ENCODE results near the gene SIGLEC1. TPM values are rescaled to one million over a fixed set of nuclear protein-coding genes. Genes with fewer than 3 reads are reported as not detected.
A peak's percentile ranks its signal among the peaks of the same experiment; 100 is the strongest.

SIGLEC1 gene
- total RNA-seq, 1 donor from 2014 or later, result 2.2 TPM

- DNase-seq, result peak; percentile 86
Measured at GRCh38 chr20:3698591-3699001, 13.8 kb downstream of the SIGLEC1 start.

GRCh38 chr20:3697588-3698305 lies 14.7 kb downstream of the SIGLEC1 start:
- DNase-seq, result peak; percentile 43

GRCh38 chr20:3696745-3697587 lies 15.4 kb downstream of the SIGLEC1 start:
- DNase-seq, result no peak

DNA sequence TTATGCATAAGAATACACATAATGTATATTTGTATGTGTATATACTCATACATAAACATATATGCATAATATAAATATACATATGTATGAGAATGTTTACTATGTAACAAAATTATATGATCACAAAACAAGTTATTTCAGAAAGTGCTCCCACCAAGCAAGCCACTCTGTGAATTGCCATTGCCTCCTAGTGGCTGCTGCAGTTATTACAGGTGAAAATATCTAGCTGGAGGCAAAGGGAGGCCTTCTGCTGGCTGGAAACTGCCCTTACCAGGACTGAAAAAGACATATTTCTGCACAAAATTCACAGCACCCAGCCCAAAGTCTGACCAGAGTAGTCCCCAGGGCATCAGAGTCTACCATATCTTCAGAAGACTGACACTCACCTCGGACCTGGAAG lies 16.2 kb downstream of the SIGLEC1 start:
- DNase-seq, result no peak

- DNase-seq, result no peak
Measured at GRCh38 chr20:3694864-3695263, 17.5 kb downstream of the SIGLEC1 start.

- no peak for DNase-seq
Measured at GRCh38 chr20:3693376-3693775, 19.0 kb downstream of the SIGLEC1 start.

DNA sequence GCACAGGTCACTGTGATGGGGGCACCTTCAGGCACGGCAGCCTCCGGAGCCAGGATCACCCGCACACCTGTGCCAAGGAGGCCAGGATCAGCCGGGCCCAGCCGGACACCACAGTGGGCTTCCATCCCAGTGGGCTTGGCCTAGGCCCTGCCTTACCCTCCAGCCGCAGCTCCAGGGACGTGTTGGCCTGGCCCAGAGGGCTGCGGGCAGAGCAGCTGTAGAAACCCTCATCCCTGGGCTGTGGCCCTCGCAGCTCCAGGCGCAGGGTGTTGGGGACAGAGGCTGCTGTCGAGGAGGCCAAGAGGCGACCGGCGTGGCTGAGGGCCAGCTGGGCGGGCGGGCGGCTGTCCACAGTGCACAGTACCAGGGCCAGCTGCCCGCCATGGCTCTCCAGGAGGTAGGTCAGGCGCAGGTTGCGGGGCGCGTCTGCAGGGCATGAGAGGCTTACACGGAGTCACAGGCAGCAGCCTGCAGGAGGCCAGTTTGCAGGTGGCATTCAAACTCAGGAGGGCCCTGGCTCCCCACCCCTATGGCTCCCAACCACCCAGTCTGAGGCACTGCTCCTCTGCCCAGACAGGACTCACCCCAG lies 19.6 kb downstream of the SIGLEC1 start:
- no peak for DNase-seq

GRCh38 chr20:3691897-3692296 lies 20.5 kb downstream of the SIGLEC1 start:
- no peak for DNase-seq

DNA sequence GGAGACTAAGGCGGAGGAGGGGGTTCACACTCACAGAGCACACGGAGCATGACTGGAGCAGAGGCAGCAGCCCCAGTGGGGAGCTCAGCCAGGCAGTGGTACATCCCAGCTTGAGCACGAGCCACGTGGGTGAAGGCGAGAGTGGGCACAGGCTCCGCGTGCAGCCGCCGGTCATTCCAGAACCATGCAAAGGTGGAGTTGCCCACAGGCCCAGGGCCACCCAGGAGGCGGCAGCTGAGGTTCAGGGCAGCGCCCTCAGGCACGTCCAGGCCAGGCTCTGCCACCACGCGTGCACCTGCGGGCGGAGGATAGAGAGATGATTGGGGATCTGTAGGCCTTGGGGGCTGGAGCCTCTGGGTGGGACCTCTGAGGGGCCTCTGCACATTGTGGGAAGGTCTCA lies 21.1 kb downstream of the SIGLEC1 start:
- DNase-seq, result no peak

DNA sequence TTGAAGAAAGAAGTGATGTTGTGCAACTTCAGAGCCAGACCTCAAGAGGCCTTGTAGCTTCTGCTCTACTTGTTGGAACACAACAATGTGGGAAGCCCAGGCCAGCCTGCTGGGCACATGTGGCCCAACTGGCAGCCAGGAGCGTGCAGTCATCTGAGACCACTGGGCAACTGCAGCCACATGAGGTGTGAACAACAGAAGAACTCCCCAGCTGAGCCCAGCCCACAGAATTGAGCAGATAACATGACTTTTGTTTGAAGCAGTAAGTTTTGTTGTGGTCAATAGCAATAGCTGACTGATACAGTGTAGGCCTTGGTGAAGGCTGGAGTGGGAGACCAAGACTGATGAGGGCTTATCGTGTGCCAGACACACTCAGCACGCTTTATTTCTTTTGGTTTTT lies 22.0 kb downstream of the SIGLEC1 start:
- DNase-seq, result no peak

DNA sequence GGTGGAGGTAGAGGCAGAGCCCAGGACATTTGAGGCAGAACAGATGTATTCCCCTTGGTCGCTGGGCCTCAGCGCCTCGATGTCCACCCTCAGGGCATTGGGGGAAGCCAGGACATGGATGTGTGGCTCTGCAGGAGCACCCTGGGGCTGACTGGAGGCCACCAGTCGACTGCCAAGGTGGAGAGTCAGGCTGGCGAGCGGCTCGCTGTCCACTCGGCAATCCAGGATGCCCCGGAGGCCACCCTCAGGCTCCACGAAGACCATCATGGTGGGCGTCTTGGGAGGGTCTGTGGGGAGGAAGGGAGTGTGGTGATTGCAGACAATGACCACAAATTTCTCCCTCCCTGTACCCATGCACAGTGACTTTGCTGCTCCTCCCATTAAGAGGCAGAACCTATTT lies 22.4 kb downstream of the SIGLEC1 start:
- no peak for DNase-seq

- DNase-seq, result peak; percentile 76
Measured at GRCh38 chr20:3687655-3688054, 24.7 kb downstream of the SIGLEC1 start.

DNA sequence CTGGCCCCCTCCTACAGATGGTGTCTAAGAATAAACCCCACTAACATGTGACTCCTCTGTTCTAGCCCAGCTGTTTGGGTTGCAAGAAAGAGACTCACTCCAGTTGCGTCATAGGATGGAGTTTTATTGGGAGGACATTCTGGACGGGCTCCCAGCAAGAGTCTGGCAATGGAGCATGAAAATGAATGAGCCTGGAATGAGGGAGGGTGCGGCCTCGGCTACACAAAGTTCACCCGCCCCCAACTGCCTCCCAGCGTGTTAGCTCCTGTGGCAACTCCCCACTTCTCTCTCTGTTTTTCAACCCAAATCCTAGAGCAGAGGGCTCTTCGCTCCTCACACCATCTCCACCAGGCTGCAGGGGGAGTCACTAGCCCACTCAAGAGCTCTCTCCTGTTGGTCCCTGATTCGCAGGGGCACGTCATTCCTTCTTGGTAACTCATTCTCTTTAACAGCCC lies 25.5 kb downstream of the SIGLEC1 start:
- DNase-seq, result peak; percentile 97

DNA sequence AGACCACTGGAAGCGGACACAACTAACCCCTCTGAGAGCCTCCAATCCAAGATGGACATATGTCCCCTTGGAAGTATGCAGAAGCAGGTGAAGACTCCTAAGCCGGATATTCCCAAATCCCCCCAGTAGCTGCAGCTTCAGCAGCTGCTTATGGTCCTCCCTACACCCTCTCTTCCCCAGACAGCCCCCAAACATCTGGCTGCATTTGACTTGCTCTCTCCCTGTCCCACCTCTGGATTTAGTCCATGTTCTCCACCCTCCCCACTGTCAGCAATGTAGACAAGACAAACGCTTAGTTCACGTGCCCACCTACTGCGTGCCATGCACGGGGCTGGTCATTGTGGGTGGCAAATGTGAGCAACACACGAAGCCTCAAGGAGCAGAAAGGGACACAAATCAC lies 26.0 kb downstream of the SIGLEC1 start:
- DNase-seq, result peak; percentile 69

- DNase-seq, result no peak
Measured at GRCh38 chr20:3685341-3685740, 27.1 kb downstream of the SIGLEC1 start.

DNA sequence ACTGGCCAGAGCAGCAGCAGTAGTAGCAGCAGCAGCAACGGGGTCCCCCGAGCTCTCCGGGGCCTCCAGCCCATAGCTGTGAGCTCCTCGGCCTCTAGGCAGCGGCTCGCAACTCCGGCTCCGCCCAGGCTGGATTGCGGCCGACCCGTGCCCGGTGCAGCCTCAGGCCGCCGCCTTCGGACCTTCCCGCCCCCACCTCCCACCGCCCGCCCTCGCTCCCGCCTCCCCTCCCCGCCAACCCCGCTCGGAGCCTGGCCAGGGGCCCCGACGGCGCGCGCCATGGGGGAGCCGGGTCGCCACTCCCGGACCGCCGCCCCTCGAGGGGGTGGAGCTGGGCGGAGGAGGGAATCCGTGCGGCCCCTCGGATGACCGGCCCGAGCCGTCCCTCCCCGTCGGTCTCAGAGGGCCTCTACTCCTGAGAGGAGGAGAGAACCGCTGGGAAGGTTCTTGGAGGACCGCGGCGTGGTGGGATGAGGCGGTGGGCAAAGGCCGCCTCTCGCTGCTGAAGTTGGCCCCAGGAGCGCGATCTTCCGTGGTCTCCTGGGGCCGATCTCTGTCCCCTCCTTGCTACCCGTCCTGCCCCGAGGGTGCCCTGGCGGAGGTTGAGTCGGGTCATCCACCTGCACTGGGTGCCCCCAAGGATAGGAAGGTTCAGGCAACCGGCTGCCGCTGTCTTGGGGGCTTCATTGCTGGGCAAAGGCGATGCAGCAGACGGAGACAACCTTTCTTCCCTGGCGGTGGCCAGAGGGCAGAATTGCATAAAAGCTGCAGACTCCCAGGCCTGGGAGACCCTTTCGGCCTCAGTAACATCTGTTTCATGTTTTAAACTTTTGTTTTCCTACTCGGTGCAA lies 30.2 kb downstream of the SIGLEC1 start, which contains the start of gene ADAM33:
TSS of gene ADAM33 (minus strand) at position 80 of the 851 bp plus-strand sequence. CDS start at position 74, 6 bp downstream.
- peak; percentile 54 for DNase-seq

DNA sequence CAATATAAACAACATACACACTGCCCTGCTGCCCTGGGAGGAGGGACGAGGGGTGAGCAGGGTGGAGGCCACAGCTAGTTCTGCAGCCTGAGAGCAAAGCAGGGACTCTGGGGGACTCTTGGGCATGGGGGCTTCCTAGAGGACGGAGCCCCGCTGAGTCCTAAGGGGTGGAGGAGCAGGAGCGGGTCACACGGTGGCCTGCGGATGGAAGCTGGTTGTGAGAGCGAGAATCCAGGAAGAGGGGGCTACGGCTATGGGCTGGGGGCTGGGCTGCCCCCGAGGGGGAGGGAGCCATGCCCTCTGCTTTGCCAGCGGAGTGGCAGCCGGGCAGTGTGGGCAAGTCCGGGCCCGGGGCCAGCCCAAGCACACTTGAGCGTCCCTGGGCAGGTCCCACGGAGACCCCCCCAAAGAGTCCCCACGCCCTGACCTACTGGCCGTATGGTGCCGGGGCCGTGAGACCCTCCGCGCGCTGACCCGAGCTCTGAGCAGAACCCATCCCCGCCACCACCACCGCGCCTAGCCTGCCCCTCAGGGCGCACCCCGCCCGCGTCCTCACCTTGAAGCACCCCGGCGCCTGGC lies 31.0 kb downstream of the SIGLEC1 start:
- DNase-seq, result no peak

DNA sequence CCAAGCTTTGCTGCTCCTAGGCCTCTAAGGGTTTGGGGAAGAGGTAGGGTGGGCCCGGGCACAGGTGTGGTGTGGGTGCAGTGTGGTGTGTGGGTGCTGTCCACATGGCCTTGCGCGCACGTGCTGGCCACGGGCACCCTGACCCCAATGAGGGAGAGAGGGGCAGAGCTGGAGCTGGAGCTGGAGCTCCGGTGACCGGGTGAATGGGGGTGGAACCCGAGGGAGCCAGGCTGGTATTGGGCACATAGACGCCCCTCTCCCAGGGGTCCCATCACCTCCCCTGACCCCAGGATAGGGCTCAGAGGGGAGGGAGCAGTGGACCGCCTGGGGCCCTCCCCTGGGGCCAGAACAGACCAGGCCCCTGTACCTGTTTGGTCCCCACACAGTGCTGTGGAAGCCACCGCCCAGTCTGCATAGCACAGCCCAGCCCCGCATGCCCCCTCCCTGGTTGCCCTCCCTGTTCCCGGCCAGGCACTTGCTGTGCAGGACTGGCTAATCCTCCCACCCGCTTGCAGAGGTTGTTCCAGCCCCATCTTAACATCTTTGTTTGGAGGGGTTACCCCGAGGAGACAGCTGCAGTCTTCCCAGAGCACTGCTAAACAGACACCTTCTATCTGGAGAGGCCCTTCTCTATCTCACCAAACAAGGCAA lies 31.6 kb downstream of the SIGLEC1 start:
- DNase-seq, result peak; percentile 47

GRCh38 chr20:3679749-3680700 lies 32.4 kb downstream of the SIGLEC1 start:
- peak; percentile 60 for DNase-seq
